Measurements from ENCODE around the gene SCNN1A. TPM values are rescaled to one million over a fixed set of nuclear protein-coding genes. Genes with fewer than 3 reads are reported as not detected.
A peak's percentile ranks its signal among the peaks of the same experiment; 100 is the strongest.

The SCNN1A gene
- total and polyA plus RNA-seq, 2 donors (not counting 3 experiments of a cell fraction or from before 2014, with no cell fraction given): 0.12 to 0.18 TPM

DNA sequence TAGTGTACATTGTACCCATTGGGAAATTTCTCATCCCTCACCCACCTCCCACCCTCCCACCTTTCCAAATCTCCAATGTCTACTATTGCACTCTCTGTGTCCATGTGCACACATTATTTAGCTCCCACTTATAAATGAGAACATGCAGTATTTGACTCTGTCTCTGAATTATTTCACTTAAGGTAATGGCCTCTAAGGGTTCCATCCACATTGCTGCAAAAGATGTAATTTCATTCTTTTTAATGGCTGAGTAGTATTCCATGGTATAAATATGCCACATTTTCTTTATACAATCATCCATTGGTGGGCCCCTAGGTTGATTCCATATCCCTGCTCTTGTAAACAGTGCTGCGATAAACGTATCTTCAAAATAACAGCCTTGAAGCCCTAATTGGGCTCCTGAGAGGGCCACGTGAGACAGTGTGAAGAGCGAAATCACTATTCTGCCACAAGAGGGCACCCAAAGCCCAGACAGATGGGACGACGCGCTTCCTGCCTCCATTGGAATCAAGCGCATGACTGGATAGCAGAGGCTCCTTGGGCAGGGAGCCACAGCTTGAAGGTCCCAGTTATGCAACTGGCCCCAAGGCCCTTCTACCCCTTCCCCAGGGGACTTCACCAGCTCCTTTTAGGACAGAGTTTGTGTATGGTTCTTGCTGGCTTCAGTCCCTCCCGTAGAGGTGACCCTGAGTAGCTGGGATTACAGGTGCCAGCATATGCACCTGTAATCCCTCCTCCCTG lies 48.1 kb upstream of the SCNN1A start:
- CTCF ChIA-PET: interaction anchor here (0.7 to 7.8 kb wide), 25 partner anchors 9 to 190 kb away, joined by 3 to 147 read pairs (median 4); partner anchors contain the start of genes GAPDH, IFFO1, TAPBPL and VAMP1
- intact Hi-C loops (cut with micrococcal nuclease): loop anchor here (1.0 kb wide), 7 partner anchors 42 to 131 kb away; partner anchors contain the start of gene MRPL51
- POLR2A ChIA-PET: interaction anchor here (1.1 kb wide), 1 partner anchor 47 kb away, joined by 7 read pairs; the partner anchor contains the start of gene VAMP1

More for the DNA sequence above, 48.1 kb upstream of the SCNN1A start:
- no TSS peak for BruUV-seq (replicated peaks)
- dilution Hi-C loops (cut with MboI; ENCODE audit: extremely low pct_ligation_motif_present, low sequenced_read_pairs): no loop called here
- Histone ChIP-seq H3K36me3 (ENCODE audit: control insufficient read depth in 2 of 2, extremely low read depth in 1 of 2, insufficient read depth in 2 of 2, low read length in 2 of 2) (no peaks in the 10 kb centered on the region), H4K20me1 (replicated peaks; ENCODE audit: control insufficient read depth, extremely low read depth, insufficient read depth, low read length) (no peaks in the 10 kb centered on the region), H3K9me1 (replicated peaks; ENCODE audit: control insufficient read depth, extremely low read depth, insufficient read depth, low read length) (no peaks in the 10 kb centered on the region), H3K4me3 (replicated peaks in 1 of 3; ENCODE audit: insufficient read depth in 1 of 3, low read depth in 1 of 3, low read length in 3 of 3) (no peak overlapping the region), H3K27ac (ENCODE audit: insufficient read depth, low read depth, low read length) (no peak overlapping the region), H3K79me2 (ENCODE audit: control insufficient read depth, insufficient read depth, low read length) (no peaks in the 10 kb centered on the region), H2AFZ (ENCODE audit: low read depth, low read length) (peak overlapping the region; percentile 65), H3K27me3 (ENCODE audit: control insufficient read depth in 2 of 2, insufficient read depth in 2 of 2, low read length in 2 of 2) (no peaks in the 10 kb centered on the region), H3K4me2 (ENCODE audit: insufficient read depth, low read length) (no peak overlapping the region), H3K4me1 (ENCODE audit: control insufficient read depth, extremely low read depth, insufficient read depth, low read length) (no peaks in the 10 kb centered on the region), H3K9ac (replicated peaks; ENCODE audit: extremely low read depth, insufficient read depth, low read length) (no peak overlapping the region), H3K9me3 (replicated peaks; ENCODE audit: control insufficient read depth, insufficient read depth, low read length) (no peaks in the 10 kb centered on the region)
- TF ChIP-seq FOS (IDR thresholded peaks at IDR 0.05; ENCODE audit: borderline replicate concordance, insufficient read depth, low read length): no peak
- no peak for TF ChIP-seq JUN (IDR thresholded peaks at IDR 0.05; ENCODE audit: borderline replicate concordance, insufficient read depth, insufficient read length, low read depth)
- no peak for TF ChIP-seq EZH2 (IDR thresholded peaks at IDR 0.05; ENCODE audit: borderline replicate concordance, low read depth, low read length, severe bottlenecking)
- TF ChIP-seq, protein P1, sequence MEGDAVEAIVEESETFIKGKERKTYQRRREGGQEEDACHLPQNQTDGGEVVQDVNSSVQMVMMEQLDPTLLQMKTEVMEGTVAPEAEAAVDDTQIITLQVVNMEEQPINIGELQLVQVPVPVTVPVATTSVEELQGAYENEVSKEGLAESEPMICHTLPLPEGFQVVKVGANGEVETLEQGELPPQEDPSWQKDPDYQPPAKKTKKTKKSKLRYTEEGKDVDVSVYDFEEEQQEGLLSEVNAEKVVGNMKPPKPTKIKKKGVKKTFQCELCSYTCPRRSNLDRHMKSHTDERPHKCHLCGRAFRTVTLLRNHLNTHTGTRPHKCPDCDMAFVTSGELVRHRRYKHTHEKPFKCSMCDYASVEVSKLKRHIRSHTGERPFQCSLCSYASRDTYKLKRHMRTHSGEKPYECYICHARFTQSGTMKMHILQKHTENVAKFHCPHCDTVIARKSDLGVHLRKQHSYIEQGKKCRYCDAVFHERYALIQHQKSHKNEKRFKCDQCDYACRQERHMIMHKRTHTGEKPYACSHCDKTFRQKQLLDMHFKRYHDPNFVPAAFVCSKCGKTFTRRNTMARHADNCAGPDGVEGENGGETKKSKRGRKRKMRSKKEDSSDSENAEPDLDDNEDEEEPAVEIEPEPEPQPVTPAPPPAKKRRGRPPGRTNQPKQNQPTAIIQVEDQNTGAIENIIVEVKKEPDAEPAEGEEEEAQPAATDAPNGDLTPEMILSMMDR (IDR thresholded peaks at IDR 0.05; ENCODE audit: extremely low read depth in 1 of 2, insufficient read depth in 1 of 2, low read depth in 1 of 2, low read length in 2 of 2): peak; percentile 72 to 84
- peak; percentile 70 for TF ChIP-seq MYC (IDR thresholded peaks at IDR 0.05; ENCODE audit: low read depth, low read length)
- TF ChIP-seq, protein P2, sequence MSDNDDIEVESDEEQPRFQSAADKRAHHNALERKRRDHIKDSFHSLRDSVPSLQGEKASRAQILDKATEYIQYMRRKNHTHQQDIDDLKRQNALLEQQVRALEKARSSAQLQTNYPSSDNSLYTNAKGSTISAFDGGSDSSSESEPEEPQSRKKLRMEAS (IDR thresholded peaks at IDR 0.05; ENCODE audit: insufficient read depth, insufficient read length): peak; percentile 83
- no peak for TF ChIP-seq GATA2 (IDR thresholded peaks at IDR 0.05; ENCODE audit: insufficient read depth, insufficient read length, low read depth, low read length)
- no peak for TF ChIP-seq POLR2AphosphoS5 (IDR thresholded peaks at IDR 0.05; ENCODE audit: insufficient read depth, low read depth, low read length)
- no peak for TF ChIP-seq POLR2A (IDR thresholded peaks at IDR 0.05; ENCODE audit: low read depth, low read length)
- DNase-seq (ENCODE audit: low read depth, low spot score) (peak; percentile 92), FAIRE-seq (peak; percentile 96)
